Right lobe of liver (tissue), 6 donors: ENCODE measurements around the gene FOXP1. TPM values are rescaled to one million over a fixed set of nuclear protein-coding genes. Genes with fewer than 3 reads are reported as not detected.

ENCODE experiments used
- ATAC-seq, 4 donors: fragments of 200-7000 bp; cut with Tn5 transposase; one replicate each; pipeline ENCODE4 v1.9.1; 2020; ENCODE audit warnings: mild to moderate bottlenecking in 4 of 4, moderate library complexity in 4 of 4
- DNase-seq, 3 donors: peaks; one replicate each; pipeline ENCODE4 v3.0.0-alpha.2; 2020
- H3K27ac ChIP-seq, 3 donors: fragments of 200-600 bp; one replicate each; pipeline ENCODE4 v1.8.0; 2022
- H3K27me3 ChIP-seq, 2 donors: fragments of 200-600 bp; one replicate each; pipeline ENCODE4 v1.8.0; 2022
- H3K36me3 ChIP-seq, 4 donors: fragments of 200-600 bp; sonication (generic) in 1 of 4; one replicate each; pipeline versions ENCODE4 v1.5.1 to v1.8.0; 2017 to 2022; ENCODE audit warnings: control low read depth in 1 of 4
- H3K4me1 ChIP-seq, 4 donors: fragments of 200-600 bp; sonication (generic) in 1 of 4; one replicate each; pipeline versions ENCODE4 v1.5.1 to v1.8.0; 2017 to 2022; ENCODE audit warnings: control low read depth in 1 of 4
- H3K4me3 ChIP-seq, 3 donors: fragments of 200-600 bp; one replicate each; pipeline ENCODE4 v1.8.0; 2022
- H3K9me3 ChIP-seq, 4 donors: fragments of 200-600 bp; sonication (generic) in 1 of 4; one replicate each; pipeline versions ENCODE4 v1.5.1 to v1.8.0; 2017 to 2022; ENCODE audit warnings: control low read depth in 1 of 4
- POLR2A ChIP-seq: fragments of 450-650 bp; IDR thresholded peaks from one replicate; pipeline ENCODE4 v1.6.1; 2017; ENCODE audit warnings: antibody characterized with exemption, mild to moderate bottlenecking
- WGBS: methylation state at CpG from one replicate; pipeline ENCODE4 v1.1.6; 2018; ENCODE audit warnings: low coverage, low lambda C conversion rate; ENCODE audit not compliant: insufficient coverage; ENCODE audit errors: missing lambda C conversion rate; 5-methylcytosine and 5-hydroxymethylcytosine counted together
- intact Hi-C, 2 donors: fragments of 100-400 bp; cut with DNase I; formaldehyde crosslinking; loops; one replicate each; pipeline versions ENCODE4 v1.11.2 to v1.14.1; 2022
- total RNA-seq, 6 experiments: library from RNA; depleted of rRNA in 2 of 6; stranded (reverse); fragments of >200 nt in 2 of 6; fragmentation: NEBNext Ultra II Directional in 3 of 6; extraction: Animal tissue kit (Norgen Biotek cat#: 25700) in 3 of 6; gene quantifications; one replicate each; pipeline versions ENCODE4 v1.1.0 to v1.2.4, GENCODE V29; 2016 to 2023
- TF ChIP-seq, protein P1 (sequence below), 4 donors: fragments of 200-600 bp in 3 of 4; fragments of 450-650 bp in 1 of 4; IDR thresholded peaks; one replicate each; pipeline versions ENCODE4 v1.5.1 to v1.8.0; 2016 to 2022; ENCODE audit warnings: antibody characterized with exemption in 4 of 4, mild to moderate bottlenecking in 2 of 4
- donor health status: DM: no; HTN: yes; CAD: no.
- donor health status: DM: no; HTN: no; CAD: no.
- donor health status: DM: no; HTN: no; CAD: no.
- donor health status: DM: no; HTN: yes; CAD: no.
- donor health status: DM: no; HTN: yes; CAD: no.

FOXP1 gene
- total RNA-seq, 6 experiments from 2014 or later, result 26.7 to 47.7 (median 35.2) TPM

DNA sequence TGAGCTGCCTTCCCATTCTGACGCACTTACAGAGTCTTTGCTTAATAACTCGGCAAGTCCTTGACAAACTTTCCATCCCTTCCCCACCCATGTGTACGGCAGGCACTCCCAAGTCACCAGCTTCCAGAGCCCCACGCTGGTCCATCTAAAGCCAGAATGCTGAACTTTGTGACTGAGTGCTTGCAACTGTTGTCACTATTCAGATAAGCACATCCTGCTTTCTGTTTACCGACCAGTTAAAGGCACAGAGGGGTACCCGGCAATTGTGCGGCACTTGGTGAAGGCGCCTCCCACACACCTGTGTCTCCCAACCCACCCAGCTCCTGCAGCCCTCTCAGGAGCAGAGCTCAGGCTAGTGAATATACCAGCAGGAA, 430.6 kb downstream of the FOXP1 start:
- Histone ChIP-seq H3K4me1 (peaks cover 0 to 12% (median 5%) of the 10 kb centered on the region in 4 donors), H3K4me3 (peak overlapping the region in 1 of 3 donors; percentile 19), H3K36me3 (no peaks in the 10 kb centered on the region), H3K27ac (peak overlapping the region; percentile 48 to 85 (median 55)), H3K9me3 (no peaks in the 10 kb centered on the region), H3K27me3 (no peaks in the 10 kb centered on the region)
- peak; percentile 73 for TF ChIP-seq POLR2A
- TF ChIP-seq, protein P1, sequence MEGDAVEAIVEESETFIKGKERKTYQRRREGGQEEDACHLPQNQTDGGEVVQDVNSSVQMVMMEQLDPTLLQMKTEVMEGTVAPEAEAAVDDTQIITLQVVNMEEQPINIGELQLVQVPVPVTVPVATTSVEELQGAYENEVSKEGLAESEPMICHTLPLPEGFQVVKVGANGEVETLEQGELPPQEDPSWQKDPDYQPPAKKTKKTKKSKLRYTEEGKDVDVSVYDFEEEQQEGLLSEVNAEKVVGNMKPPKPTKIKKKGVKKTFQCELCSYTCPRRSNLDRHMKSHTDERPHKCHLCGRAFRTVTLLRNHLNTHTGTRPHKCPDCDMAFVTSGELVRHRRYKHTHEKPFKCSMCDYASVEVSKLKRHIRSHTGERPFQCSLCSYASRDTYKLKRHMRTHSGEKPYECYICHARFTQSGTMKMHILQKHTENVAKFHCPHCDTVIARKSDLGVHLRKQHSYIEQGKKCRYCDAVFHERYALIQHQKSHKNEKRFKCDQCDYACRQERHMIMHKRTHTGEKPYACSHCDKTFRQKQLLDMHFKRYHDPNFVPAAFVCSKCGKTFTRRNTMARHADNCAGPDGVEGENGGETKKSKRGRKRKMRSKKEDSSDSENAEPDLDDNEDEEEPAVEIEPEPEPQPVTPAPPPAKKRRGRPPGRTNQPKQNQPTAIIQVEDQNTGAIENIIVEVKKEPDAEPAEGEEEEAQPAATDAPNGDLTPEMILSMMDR (IDR thresholded peaks at IDR 0.05), result no peak
- peak; percentile 63 to 83 (median 82) for DNase-seq
- WGBS, result 24% methylated on average over 7 of the region's 8 CpGs
- intact Hi-C loops, result no loop called here
- peak; percentile 95 to 98 (median 96) for ATAC-seq

DNA sequence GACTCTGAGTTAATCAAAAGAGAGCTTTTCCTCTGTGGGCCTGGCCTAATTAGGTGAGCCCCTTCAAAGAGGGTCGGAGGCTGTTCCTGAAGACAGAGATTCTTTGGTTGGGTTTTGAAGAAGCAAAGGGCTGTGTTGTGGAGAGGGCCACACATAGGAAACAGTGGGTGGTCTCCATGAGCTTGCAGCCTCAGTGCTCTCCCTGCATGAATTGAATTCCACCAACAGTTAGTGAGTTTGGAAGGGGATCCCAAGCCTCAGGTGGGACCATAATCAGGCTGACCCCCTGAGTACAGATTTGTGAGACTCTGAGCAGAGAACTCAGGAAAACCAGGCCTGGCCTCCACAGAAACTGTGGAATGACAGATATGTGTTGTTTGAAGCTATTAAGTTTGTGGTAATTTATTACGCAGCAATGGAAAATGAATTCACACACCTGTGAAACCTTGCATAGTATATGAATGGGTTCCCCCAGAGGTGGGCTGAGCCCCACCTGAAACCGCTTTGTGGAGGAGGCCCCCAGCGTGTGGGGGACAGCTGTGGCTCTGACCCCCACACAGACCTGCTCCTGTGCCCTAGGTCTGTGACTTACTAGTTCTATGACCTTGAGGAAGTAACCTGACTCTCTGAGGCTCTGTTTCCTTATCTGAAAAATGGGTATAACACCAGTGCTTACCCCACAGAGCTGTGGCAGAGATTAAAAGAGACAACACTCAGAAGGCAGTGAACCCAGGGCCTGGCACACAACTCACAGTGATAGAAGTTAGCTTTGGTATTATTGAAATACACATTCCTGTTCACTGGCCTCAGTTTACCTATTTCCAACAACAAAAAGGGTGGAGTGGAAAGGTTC, 431.3 kb downstream of the FOXP1 start:
- Histone ChIP-seq H3K27ac (peak overlapping the region; percentile 48 to 85 (median 55)), H3K27me3 (no peaks in the 10 kb centered on the region), H3K4me3 (peak overlapping the region in 1 of 3 donors; percentile 19), H3K4me1 (peaks cover 0 to 12% (median 5%) of the 10 kb centered on the region in 4 donors), H3K36me3 (no peaks in the 10 kb centered on the region), H3K9me3 (no peaks in the 10 kb centered on the region)
- intact Hi-C loops, result no loop called here
- ATAC-seq (no peak), DNase-seq (no peak)
- 83% methylated on average over 3 of the region's 4 CpGs for WGBS
- TF ChIP-seq POLR2A, result no peak
- TF ChIP-seq, protein P1 (IDR thresholded peaks at IDR 0.05), result no peak

DNA sequence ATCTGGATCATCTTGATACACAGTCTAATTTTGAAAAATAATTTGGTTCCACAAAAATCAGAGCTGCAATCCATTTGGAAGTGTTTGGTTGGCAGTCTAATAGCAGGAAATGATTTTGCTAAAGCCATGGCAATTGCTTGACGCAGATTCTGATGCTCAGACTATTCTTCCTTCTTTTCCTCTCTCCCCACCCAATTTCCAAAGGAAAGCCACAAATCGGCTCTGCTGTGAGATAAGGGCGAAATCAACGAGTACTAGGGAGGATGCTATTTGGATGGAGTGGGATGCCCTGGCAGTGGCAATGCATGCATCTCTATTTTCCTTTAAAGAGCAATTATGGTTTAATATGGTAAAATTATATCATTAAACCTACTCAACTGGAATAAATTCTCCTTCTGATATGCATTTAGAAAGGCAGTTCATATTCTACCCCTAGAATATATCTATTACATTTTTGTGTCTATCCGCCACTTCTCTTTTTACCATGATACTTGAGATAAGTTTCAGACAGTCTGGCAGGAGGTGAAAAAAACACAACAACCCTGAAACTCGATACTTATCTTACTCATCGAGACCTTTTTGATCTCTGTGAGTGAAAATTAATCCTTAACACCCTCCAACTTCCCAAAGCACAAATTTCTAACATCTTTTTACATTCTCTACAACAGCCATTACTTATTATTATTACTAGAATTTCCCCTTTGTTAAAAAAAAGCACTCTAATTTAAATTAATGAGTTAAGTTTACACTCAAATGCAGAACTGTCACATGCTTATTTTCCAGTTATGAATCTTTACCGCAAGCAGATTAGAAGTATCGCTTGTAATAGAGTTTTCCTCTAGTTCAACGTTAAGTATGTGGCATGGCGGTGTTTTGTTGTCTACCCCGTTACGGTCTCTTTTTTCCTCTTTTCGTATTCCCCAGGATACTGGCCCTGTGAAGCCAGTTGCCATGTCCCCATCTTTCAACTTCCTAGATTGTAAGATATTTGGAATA, 433.3 kb downstream of the FOXP1 start:
- ATAC-seq (no peak), DNase-seq (no peak)
- Histone ChIP-seq H3K27ac (no peak overlapping the region), H3K9me3 (no peaks in the 10 kb centered on the region), H3K36me3 (no peaks in the 10 kb centered on the region), H3K4me1 (peaks cover 0 to 12% (median 5%) of the 10 kb centered on the region in 4 donors), H3K27me3 (no peaks in the 10 kb centered on the region), H3K4me3 (no peak overlapping the region)
- intact Hi-C loops, result no loop called here
- no peak for TF ChIP-seq POLR2A
- TF ChIP-seq, protein P1 (IDR thresholded peaks at IDR 0.05), result no peak
- 76% methylated on average over 9 of the region's 14 CpGs for WGBS

DNA sequence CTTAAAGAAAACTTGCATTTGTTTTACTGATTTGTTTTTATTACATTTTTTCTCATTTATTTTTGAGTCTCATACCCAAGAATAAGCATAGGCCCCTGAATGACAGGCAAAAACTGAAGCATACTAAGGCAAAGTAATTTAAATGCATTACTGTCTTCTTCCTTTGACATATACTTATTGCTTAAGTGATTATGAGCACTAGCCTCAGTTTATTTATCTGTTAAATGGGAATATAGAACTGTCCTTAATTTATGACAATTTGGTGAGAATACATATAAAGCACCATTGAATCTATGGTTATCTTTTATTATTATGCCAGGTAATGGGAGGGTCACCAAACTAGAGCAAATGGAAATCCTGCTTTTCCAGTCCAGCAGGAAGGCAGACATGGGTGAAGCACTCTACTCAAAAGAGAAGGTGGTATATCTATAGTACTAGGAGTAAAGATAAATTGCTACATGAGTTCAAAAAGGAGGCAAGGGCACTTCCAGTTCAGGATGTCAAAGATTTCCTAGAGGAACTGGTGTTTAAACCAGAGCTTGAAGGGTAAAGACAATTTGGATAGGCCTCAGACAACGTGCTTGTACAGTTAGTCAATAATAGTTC, 435.0 kb downstream of the FOXP1 start:
- H3K4me3 ChIP-seq, result no peak overlapping the region

More for the DNA sequence above, 435.0 kb downstream of the FOXP1 start:
- intact Hi-C loops, result no loop called here
- TF ChIP-seq, protein P1 (IDR thresholded peaks at IDR 0.05), result no peak
- no peak for TF ChIP-seq POLR2A
- no peak overlapping the region for H3K27ac ChIP-seq
- no peaks in the 10 kb centered on the region for H3K36me3 ChIP-seq
- ATAC-seq (no peak), DNase-seq (no peak)
- H3K27me3 ChIP-seq, result no peaks in the 10 kb centered on the region
- WGBS, result 41% methylated on average over 1 of the region's 1 CpG
- peaks cover 0 to 12% (median 5%) of the 10 kb centered on the region in 4 donors for H3K4me1 ChIP-seq
- H3K9me3 ChIP-seq, result no peaks in the 10 kb centered on the region
